HG03469 (cell line): Measurements from ENCODE around the gene WDR45.
"Not testable (repeated sequence)": the region's sequence is repeated elsewhere in the genome, so short reads cannot be mapped to it uniquely, and the experiment has no call there.

ENCODE experiments used
- ATAC-seq: cut with Tn5 transposase; IDR thresholded peaks from one replicate; pipeline ENCODE4 v1.9.1; 2021; ENCODE audit warnings: mild to moderate bottlenecking, moderate library complexity, moderate number of reproducible peaks; ENCODE audit not compliant: unreplicated experiment

Gene WDR45

DNA sequence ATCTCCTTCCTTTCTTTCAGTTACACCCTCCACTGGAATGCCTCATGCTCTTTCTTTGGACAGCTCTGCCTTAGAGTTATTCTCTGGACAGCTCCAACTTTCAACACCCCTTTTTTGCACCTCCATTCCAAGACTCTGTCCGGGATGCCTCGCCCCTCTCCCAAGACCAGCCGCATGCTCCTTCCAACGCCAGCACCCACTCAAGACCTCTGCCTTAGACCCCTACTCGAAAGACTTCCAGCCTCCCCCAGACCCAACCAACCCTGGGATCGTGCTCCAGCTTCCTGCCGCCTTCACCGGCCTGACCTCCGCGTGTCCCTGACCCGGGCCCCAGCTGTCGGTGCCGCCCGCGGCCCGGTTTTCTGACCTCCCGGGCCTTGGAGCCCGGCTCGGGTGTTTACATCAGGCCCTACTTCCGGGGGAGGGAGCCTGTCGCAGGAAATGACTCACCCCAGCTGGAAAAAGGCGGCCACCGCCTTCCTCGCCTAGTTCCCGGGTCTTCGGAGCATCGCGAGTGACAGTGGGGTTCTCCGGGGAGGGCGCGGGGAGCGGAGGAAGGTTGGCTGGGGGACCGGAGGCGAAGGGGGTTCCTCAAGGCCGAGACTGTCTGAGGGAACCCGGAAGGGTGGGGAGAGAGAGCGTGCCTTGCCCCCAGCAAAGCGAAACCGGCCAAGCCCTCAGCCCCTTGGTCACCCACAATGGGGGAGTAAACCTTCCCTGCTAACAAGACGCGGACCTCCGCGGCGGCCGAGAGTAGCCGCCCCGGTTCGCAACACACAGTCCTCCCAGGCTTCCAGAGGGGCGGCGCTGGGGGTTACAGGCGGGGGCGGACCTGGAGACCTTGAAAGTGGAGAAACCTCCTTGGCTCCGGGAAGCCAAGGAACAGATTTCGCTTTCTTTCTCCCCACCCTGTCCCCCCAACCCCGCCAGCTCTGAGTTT, at the start of gene WDR45:
WDR45 (minus strand) TSS at position 399 of the 940 bp plus-strand sequence. CDS start 1,792 bp downstream, outside the sequence.
- ATAC-seq, result no peak

DNA sequence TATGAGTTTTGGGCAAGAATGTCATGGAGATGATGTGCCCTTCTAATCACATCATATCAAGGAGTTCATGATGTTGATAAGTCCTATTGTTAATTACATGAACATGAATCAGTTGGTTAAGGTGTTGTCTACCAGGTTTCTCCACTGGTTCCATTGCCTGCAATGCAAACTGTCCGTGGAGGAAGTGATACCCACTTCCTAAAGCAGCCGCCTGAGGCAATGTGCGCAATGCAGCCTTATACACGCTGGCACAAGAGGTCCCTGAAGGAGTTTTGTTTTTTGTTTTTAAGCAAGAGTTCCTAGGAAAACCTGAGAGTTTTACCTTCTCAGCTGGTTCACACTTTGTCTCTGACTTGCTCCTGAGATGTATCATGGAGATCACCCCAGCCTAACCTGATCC, 49.7 kb upstream of the WDR45 start:
- no peak for ATAC-seq

DNA sequence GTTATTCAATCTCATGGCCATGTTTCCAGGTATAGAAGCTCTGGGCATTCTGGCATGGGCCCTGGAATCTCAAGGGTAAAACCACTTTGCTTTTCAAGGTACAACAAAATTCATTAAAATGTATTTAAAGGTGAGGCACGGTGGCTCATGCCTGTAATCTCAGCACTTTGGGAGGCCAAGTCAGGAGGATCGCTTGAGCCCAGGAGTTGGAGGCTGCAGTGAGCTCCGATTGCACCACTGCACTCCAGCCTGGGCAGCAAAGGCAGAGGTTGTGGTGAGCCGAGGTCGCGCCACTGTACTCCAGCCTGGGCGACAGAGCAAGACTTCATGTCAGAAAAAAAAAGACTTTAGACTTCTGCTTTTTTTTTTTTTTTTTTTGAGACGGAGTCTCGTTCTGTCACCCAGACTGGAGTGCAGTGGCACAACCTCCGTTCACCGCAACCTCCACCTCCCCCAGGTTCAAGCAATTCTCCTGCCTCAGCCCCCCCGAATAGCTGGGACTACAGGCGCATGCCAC, 48.1 kb upstream of the WDR45 start:
- ATAC-seq, result not testable (repeated sequence)

DNA sequence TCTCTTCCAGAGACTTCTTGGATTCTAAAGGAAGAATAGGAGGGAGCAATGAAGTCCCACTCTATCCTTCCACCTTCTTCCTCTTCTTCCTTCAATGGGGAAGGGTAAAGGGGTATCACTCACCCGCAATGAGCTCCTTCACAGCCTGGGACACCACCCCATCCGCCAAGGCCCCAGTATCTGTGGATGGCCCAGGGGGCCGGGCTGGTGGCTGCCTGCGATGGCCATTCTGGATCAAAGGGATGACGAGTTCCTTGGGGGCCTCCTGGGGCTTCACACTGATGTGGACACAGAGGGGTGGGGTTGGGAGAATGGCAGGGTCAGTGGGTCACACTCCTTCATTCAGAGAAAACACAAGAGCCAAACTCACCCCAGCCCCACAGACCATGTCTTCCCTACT, 42.8 kb upstream of the WDR45 start:
- no peak for ATAC-seq

DNA sequence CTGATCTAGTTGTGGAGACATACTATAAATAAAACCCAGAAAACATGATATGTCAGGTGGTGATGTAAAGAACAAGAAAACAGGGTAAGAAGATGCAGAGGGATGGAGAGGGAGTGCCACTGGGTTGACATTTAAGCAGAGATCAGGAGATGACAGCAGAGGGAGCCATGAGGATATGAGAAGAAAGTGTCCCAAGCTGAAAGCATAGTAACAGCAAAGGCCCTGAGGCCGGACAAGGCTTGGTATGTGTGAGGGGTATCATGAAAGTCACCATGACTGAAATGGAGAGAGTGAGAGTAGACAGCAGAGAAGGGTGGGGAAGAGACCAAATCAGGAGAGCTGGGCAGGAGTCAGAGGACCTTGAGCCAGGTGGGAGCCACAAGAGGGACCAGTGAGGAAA, 40.4 kb upstream of the WDR45 start:
- ATAC-seq, result no peak

DNA sequence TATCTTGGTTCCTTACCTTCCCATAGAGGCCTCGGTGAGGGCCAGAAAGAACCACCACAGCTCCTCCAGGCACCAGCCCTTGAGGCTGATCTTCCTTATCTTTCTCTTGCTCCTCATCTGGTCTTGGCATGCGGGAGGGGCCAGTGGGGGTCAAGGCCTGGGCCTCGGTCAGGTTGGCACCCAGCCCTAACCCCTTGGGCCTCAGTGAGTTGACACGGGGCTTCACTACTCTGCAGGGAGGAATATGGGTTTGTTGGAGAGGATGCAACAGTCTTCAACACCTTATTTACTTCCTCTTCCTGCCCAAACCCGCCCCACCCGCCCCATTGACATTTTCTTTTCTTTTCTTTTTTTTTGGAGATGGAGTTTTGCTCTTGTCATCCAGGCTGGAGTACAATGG, 37.9 kb upstream of the WDR45 start:
- no peak for ATAC-seq

DNA sequence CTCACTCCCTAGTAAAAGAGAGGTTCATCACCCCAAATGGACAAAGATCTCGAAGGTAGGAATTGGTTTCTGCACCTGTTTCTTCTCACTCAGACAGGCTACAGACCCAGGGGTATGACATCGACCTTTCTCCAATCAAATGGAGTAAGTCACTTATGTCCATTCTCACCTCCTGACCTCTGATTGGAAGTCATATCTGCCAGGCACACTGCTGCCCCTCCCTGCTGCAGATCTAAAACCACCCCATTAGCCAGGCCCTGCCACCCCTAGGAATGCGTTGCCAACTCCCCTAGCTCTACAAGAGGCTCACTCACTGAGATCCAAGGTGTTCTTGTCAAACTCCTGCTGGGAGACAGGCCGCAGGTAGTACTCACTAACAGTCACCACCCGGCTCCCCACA, 37.0 kb upstream of the WDR45 start:
- ATAC-seq, result no peak

DNA sequence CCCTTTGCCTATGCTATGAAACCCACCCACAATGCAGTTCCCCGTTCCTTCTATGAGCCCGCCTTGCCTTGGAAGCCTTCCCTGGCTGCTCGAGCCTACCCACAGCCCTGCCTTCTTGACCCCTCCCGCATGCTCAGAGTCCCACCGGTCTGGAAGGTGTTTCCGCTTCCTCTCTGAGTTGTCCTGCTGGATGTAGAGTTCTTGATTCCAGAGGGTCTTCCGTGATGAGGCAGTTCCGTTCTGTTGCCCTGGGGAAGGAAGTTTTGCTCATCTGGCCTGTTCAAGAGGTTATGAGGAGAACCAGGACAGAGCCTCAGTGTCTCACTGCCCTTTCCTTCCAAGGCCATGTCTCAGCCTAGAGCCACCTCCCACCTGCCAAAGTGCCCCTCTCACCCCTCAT, 36.4 kb upstream of the WDR45 start:
- no peak for ATAC-seq

DNA sequence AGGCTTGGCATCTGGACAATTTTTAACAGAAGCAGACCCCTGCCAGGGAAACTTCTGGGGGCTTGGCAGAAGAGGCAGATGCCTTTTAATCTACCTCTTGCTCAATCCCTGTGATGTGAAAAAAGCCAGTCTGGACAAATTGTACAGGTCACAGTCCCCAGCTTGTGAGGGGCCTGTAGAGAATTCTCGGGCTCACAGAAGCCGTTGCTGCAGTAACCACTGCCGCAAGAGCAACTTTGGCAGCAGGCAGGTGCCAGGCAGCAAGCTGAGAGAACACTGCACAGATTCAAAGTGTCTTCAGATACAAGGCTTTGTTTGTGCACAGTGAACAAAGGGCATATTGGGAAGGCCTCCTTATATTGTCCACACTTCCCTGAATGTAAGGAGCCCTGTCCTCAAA, 32.1 kb upstream of the WDR45 start:
- no peak for ATAC-seq

DNA sequence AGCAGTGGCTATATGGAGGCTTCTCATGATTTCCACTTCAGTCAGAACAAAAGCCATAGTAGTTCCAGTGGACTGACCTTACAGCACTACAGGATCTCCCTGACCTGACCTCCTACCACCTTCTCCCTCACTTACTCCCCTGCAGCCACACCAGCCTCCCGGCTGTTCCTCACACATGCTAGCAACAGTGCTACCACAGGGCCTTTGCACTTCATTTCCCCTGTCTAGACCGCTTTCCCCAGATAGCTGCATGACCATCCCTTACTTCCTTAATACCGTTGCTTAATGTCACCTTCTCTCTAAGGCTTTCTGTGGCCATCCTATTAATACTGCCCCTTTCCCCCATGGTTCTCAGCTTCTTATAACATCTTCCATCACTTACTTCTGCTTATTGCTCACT, 30.7 kb upstream of the WDR45 start:
- no peak for ATAC-seq

DNA sequence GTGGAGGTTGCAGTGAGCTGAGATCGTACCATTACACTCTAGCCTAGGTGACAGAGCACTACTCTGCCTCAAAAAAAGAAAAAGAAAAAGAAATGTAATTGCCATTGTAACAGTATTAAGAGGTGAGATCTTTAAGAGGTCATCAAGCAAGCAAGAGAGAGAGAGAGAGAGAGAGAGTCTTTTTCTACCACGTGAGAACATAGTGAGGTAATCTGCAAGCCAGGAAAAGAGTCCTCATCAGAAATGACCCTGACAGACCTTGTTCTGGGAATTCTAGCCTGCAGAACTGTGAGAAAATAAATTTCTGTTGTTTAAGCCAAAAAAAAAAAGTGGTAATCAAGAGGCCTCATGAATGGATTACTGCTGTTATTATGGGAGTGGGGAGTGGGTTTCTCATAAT, 29.0 kb upstream of the WDR45 start:
- no peak for ATAC-seq

DNA sequence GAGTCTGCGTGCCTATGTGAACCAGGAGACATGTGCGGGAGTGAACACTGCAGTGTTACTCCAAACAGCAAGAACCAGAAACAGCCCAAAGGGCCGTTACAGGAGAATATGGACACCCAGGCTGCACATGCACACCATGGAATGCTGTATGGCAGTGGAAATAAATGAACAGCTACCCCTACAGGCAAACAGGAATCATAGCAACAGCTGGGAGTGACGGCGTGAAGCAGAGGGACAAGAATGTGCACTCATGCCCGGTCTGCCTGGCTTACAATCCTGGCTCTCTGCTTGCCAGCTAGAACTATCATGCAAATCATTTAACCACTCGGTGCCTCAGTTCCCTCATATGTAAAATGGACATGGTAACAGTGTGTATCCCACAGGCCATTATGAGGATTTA, 27.2 kb upstream of the WDR45 start:
- no peak for ATAC-seq

DNA sequence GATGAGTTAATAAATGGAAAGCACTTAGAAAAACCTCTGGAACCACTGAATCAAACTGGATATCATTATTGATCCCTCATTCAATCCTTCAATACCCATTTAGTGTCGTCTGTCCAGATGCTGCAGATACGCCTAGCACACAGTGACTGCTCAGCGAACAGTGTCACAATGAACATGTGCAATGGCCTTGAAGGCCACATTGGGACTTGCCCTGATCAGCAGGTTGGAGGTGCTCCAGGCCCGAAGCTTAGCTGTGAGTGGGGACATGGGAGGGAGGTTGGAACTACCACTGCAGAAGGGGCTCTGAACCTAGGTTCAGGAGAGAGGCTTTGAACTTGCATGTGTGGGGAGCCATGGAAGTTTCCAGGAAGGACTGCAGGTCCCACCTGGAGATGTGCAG, 26.6 kb upstream of the WDR45 start:
- ATAC-seq, result no peak

DNA sequence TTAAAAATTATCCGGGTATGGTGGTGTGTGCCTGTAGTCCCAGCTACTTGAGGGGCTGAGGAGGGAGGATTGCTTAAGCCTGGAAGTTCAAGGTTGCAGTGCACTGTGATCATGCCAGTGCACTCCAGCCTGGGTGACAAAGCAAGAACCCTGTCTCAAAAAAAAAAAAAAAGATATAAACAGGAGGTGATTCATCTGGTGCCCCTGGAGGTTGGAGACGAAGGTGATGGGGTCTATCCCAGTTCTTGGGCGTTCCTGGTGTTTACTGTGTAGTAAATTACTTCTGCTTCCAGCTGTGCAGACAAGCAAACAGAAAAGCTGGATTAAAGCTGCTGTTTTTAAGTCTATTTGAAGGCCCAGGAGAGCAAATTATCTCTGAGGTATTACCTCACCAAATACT, 23.9 kb upstream of the WDR45 start:
- no peak for ATAC-seq

DNA sequence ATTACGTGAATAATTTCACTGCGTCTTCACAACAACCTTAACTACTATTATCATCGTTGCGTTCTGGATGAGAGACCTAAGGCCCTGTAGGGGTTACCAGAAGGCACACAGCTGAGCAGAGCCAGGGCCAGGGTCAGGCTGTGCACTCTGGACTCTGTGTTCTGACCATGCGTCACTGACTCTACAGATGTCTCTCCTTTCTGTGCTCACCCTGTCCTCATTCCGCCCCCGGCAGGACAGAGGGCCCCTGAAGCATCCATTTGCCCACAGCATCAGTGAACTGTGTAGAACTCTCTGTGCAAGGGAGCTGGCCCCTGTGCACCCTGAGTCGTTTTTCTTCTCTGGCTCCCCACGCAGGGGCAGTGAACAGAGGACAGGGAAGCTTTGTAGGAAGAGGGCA, 22.5 kb upstream of the WDR45 start:
- ATAC-seq, result no peak

DNA sequence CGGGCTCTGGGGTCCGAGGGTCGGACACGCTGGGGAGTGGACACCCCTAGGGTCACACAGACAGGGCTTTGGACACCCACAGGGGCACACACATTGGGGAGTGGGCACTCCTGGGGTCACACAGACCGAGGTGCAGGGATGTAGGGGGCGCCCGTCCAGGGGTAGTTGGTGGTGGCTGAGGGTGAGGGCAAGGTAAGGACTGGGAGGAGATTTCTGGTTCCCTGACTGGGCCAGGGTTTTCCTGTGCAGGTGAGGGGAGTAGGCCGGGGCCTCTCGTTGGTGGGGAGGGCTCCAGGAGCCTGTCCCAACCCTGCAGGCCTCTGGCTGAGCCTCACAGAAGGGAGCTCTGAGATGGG, 21.9 kb upstream of the WDR45 start:
- ATAC-seq, result no peak

DNA sequence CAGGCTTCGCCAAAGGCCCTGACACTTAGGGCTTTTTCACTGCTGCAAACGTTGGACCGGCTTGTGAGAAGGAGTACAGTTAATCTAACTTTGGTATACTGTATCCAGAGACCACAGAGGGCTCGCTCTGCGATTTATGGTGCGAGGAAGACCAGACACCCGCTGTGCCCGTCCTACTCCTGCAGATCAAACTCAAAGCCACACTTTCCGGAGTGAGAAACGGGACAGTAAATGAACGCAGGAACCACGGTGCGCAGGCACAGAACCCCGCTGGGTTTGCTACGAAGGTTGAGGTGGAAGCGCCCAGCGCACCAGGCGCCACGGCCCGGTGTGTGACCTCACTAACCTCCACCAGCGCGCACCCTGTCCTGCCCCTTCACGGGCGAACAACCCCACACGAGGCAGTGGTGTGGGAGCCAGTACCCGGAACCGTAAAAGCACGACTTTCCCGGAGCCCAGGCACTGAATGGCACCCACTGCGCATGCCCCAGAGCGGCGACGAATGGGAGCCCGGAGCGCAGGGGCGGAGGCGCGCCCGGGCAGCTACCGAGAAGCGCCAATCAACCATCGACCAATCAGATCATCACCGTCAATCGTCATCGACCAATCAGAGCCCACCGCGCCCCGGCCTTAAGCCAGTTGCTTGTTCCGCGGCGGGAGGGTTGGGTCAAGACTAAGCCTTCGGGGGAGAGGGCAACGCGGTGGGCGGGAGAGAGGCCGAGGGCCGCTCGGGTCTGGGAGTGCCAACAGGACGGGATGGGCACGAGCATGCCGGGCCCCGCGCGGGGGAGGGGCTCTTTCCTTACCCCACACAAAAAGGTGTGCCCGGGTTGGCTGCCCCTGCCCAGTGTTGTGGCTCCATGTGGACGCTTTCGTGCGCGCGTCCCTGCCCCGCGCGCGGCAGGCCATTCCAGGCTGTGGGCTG, 21.3 kb upstream of the WDR45 start:
- ATAC-seq, result peak; percentile 92

DNA sequence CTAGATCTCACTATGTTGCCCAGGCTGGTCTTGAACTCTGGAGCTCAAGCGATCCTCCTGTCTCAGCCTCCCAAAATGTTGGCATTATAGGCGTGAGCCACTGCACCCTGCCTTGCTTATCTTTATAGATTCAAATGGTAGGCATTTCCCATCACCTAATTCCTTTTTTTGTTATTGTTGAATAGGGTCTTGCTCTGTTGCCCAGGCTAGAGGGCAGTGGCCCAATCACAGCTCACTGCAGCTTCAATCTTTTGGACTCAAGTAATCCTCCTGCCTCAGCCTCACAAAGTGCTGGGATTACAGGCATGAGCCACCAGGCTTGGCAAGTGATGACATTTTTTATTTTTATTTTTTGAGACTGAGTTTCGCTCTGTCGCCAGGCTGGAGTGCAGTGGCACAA, 16.7 kb upstream of the WDR45 start:
- no peak for ATAC-seq

DNA sequence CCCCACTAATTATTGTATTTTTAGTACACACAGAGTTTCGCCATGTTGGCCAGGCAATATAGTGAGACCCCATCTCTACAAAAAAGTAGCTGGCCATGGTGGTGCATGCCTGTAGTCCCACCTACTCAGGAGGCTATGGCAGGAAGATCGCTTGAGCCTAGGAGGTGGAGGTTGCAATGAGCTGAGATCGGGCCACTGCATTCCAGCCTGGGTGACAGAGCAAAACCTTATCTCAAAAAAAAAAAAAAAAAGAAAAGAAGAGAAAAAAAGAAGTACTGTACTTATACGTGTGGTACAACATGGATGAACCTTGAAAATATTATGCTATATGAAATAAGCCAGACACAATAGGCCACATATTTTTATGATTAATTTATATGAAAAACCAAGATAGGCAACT, 9.9 kb upstream of the WDR45 start:
- no peak for ATAC-seq

DNA sequence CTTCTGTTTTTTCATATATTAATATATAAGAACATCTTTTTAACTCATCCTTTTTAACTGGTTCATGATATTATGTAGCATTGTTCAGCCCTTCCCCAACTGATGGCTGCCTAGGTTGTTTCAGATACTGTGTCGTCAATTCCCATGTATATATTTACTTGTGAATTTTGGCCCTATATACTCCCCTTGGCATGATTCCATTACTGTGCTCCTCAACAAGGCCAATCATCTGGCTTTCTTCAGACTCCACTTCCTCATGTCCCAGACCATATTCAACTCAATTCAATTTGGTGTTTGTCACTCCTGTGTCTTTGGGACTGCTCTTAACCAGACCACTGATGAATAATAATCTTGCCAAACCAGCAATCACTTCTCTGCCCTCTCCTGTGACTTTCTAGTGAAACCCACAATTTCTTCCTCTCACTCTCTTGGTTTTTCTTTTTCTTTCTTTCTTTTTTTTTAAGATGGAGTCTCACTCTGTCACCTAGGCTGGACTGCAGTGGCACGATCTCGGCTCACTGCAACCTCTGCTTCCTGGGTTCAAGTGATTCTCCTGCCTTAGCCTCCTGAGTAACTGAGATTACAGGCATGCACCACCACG, 2.7 kb upstream of the WDR45 start:
- no peak for ATAC-seq

DNA sequence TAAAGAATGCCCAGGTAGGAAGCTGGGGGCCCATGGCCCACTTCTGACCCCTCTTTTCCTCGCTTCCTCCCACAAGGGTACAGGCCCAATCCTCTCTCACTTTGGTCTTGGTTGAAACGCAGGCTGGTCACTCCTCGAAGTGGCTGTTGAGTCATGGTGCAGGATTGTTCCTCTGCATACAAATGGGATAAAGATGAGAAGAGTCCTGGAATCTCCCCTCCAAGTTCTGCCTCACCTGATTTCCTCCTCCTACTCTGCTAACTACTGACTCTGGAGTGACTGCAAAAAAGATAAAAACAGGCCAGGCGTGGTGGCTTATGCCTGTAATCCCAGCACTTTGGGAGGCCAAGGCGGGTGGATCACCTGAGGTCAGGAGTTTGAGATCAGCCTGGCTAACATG, 1.7 kb downstream of the WDR45 start:
- ATAC-seq, result no peak
